G401 (cell line): ENCODE measurements around the gene FLT3. TPM values are rescaled to one million over a fixed set of nuclear protein-coding genes. Genes with fewer than 3 reads are reported as not detected.
"Not testable (repeated sequence)": the region's sequence is repeated elsewhere in the genome, so short reads cannot be mapped to it uniquely, and the experiment has no call there.

Experiments
- DNase-seq: peaks from one replicate; pipeline ENCODE4 v3.0.0-alpha.2; 2015; ENCODE audit warnings: low spot score
- in situ Hi-C: cut with HindIII; loops from 2 replicates; pipeline ENCODE4 v1.10.0; 2016; ENCODE audit warnings: low sequenced_read_pairs, mixed read lengths
- total RNA-seq: library from RNA; depleted of rRNA; stranded (reverse); fragments of >200 nt; shearing (Covaris generic); gene quantifications from 2 replicates; pipeline ENCODE4 v1.2.3, GENCODE V29; 2014

Gene FLT3
- total RNA-seq, 1 experiment from 2014 or later: not detected

DNA sequence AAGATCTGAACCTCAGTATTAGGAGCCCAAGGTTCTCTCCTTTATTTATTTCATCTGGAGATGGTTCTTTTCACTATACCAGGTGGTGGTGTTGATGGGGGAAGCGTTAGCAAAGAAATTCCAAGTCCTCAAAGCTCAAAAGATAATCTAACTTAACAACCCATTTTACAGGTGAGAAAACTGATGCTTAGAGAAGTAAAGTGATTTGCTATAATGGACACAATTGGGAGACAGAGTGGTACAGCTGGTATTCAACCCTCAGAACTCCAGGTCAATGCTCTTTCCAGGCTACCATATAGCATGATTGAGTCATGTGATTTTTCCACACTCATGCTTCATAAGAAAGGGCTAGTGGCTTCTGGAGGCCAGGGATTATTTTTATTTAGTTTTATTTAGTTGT, 86.9 kb downstream of the FLT3 start:
- in situ Hi-C loops: no loop called here
- DNase-seq: no peak

DNA sequence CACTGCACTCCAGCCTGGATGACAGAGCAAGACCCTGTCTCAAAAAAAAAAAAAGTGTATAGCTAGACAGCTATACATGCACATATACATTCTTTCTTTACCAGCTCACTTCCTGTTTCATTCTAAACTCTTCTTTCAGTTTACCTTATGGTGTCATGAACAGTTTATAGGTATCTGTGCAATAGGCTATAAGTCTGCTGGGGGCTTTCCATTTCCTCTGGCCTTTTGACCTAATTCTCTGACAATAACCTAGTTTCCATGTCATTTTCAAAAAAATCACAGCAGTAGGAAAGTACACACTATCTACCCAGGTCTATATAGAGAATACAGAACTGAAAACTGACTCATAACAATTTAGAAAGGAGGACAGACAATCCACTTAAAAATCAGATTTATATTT, 87.5 kb downstream of the FLT3 start:
- no peak for DNase-seq
- in situ Hi-C loops: no loop called here

DNA sequence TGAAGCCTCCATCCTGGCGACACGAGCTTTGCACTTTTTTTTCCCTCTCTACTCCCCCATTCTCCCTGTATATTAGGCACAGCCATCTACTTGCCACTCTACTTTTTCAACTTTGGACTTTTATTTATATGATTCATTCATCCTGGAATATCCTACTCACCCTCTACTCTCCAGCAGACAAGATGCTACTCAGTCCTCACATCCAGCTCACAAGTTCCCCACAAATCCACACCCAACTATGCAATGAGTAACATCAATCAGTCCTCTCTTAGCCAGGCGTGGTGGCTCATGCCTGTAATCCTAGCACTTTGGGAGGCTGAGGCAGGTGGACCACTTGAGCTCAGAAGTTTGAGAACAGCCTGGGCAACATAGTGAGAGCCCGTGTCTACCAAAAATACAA, 88.0 kb downstream of the FLT3 start:
- no peak for DNase-seq
- in situ Hi-C loops: no loop called here

DNA sequence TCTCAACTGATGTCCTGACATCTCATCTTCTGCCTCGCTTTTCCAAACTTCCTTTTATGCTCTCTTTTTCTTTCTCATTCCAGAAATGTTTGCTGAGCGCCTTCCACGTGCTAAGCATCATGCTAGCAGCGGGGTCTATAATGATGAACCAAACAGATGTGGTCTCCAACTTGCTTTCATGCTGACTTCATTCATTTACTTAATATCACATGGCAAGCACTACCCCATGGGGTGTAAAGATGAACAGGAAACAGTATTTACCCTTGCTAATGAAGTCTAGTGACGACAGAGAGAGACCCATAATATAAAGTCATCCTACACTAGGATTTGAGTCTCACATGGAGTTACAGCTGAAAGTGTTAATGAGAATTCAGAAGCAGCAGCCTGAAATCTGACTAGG, 90.3 kb downstream of the FLT3 start:
- in situ Hi-C loops: no loop called here
- no peak for DNase-seq

DNA sequence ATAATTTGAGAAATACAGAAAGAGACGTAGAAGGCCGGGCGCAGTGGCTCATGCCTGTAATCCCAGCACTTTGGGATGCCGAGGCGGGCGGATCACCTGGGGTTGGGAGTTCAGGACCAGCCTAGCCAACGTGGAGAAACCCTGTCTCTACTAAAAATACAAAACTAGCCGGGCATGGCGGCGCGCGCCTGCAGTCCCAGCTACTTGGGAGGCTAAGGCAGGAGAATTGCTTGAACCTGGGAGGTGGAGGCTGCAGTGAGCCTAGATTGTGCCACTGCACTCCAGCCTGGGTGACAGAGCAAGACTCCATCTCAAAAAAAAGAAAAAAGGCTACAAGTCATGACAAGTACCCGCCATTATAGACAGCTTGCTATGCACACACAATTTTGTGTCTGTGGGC, 95.4 kb downstream of the FLT3 start:
- in situ Hi-C loops, DNase-seq: not testable (repeated sequence)

DNA sequence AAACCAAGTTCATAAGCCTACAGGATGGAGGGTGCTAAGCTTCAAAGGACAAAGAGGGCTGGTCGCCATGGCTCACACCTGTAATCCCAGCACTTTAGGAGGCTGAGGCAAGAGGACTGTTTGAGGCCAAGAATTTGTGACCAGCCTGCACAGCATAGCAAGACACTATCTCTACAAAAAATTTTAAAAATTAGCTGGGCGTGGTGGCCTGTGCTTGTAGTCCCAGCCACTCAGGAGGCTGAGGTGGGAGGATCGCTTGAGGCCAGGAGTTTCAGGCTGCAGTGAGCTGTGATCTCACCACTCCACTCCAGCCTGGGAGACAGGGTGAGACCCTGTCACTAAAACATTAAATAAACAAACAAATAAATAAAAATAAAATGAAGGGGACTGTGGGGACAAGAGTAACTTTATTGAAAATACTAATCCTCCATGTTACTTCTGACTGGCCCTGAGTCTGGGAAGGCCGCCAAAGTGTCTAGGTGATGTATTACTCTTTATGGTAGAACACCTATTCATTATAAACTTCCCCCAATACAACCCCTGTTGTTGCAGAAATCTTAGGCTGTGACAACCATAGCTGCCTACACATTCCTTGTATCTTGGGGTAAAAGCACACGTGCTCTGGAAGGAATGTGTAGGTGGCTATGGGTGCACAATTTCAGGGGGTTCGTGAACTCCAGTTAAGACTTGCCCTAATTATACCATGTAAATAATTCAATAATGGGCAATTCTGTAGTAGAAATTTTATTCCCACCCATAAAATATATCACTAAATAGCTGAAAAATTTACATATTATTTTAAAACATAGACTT, 97.3 kb downstream of the FLT3 start:
- in situ Hi-C loops: no loop called here
- no peak for DNase-seq

DNA sequence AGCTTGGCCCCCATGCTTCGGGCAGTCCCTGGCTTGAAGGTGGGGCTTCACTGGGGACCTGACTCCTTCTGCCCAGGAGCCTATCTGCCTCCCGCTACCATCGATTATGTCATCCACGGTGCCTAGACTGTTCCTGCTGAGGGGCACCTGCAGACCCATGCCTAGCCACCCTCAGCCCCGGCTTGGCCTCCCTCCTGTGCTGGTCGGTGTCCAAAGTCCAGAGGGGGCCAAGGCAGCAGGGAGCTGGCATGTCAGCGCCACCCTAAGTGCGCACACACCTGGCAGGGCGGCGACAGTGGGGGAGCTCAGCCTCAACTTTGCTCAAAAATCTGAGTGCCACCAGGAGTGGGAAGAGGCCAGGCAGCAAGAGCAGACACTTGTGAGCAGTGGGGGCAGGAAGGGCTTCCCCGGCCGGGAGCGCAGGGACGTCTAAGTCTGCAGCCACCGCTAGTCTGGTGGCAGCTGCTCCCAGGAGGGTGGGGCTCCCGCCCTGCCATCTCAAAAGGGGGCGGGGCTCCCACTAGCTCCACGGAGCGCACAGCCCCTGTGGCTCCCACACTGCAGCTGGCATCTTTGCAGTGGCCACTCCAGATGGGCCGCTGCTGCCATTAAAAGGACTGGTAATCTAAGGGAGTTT, 98.4 kb downstream of the FLT3 start:
- in situ Hi-C loops: no loop called here
- DNase-seq: no peak

DNA sequence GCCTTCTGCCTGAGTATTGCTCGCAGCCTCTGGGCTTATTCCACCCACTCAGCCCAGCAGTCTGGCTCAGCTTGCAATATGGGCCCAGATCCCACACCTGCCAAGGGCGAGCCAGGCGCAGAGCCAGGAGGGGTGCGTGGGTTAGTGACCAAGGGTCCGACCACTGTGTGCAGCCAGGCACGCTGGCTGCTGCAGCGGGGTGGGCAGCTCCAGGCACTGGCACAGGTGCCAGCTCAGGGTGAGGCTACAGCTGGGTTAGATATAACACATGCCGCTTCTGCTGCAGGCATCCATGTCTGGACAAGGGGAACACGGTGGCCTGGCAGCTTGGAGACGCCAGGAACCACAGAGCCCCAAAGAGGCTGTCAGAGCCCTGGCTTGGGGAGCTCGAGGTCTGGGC, 99.3 kb downstream of the FLT3 start:
- no peak for DNase-seq
- in situ Hi-C loops: no loop called here

DNA sequence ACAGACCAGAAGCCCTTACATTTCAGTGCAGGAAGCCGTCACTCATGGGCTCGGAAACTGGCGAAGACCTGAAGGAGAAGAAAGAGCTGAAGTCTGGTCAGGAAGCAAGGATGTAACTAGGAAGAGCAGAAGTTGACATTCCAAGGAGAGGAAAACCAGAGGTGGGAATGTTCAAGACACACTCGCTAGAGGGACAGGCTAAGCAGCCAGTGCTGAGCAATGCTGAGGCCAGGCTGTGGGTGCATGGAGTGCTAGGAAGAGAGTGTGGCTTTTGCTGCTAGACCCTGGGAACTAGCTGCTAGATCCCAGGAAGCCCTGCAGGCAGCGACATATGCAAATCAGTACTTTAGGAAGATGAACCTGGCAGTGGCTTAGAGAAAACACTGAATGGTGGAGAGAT, 99.8 kb downstream of the FLT3 start:
- in situ Hi-C loops: no loop called here
- peak; percentile 47 for DNase-seq

DNA sequence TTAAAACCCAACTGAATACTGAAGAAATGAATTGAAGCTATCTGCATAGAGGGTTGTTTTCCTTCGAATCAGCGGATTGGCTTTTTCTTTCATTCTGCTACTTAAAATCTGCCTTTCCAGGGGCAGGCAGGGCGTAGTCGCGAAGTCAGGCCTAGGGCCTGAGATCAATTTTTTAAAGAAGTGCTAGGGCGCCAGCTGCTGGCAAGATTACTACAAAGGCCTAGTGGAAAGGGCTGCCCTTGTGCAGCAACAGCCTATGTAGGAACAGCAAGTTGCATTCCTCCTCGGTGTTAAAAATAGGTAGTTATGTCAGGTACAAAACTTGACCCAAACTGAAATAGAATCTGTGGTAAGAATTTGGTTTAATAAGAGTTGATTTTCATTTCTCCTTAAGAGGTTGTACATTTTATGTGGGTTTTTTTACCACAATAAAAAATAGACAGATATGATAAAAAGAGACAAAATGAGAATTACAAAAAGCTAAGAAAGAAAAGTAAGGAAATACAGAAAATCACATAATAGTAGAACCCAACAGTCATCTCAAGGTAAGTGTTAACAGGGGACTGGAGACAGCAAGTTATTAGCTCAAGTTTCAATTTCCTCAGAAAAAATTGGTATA, 102.4 kb downstream of the FLT3 start:
- in situ Hi-C loops: no loop called here
- peak; percentile 22 for DNase-seq

DNA sequence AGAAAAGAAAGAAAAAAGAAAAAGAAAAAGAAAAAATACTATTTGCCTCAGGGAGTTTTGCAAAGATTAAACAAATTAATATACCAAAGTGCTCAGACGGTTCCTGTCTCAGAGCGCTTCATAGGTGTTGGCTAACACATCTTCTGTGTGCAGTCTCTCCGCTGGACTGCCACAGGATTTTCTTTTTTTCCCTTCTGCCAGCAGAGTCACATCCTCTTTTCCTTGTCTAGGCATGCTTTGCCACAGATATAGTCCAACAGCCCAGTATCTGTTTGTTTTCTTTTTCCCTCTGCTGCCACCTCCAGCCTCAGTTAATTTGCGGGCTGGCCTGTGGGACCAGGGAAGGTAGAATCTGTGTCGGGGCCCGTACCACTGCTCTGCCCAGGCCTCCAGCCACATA, 108.5 kb downstream of the FLT3 start:
- in situ Hi-C loops: no loop called here
- DNase-seq: no peak

DNA sequence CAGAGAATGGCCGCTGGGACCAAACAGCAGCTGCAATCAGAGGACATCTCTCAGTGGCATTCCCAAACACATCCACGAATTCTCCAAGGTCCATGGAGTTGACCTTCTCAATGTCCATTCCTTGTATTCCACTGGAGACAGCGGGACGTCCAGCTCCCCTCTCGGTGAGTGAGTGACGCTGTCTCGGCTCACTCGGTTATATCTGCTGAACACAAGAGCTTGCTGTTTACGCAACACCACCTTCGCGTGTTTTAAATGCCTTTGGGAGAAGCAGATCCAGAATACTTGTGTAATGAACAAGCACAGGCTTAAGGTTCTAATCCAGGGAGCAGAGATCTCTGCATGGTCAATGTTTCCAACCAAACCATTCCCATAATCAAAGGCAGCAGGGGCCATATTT, 111.9 kb downstream of the FLT3 start, which contains the start of gene URAD:
Gene URAD (minus strand): TSS at position 174 of the 400 bp plus-strand sequence. CDS start 56 bp downstream, at position 118.
- in situ Hi-C loops: no loop called here
- no peak for DNase-seq

DNA sequence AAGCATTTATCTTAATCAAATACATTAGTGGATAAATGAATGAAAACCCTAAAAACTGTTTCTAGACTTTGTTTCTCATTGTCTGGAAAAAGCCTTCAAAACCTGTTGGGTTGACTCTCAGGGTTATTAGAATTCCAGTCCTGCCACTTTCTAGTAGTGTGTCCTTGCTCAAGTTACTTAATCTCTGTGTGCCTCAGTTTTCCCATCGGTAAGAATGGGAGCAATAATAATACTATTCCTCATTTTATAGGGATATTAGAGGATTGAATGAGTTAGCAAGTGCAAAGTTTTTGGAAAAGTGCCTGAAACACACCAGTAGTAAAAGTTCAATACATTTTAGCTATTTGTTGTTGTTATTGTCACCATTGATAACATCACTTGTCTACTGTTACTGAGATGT, 114.8 kb downstream of the FLT3 start:
- no peak for DNase-seq
- in situ Hi-C loops: no loop called here

DNA sequence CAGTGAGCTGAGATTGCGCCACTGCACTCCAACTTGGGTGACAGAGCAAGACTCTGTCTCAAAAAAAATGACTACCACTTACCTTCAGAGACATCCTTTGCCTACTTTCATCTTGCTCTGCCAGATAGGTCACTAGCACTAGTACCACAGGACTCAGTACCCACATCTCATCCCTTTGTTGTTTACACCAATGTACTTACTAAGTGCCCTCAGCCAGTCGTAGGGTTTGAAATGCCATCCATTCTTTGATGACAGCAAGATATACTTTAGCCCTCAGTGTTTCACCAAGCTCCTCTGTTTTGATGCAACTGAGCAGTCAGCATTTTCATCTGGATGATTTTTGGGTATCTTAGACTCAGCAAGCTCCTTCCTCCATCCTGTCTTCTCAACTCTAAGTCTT, 118.0 kb downstream of the FLT3 start:
- in situ Hi-C loops: no loop called here
- DNase-seq: no peak

DNA sequence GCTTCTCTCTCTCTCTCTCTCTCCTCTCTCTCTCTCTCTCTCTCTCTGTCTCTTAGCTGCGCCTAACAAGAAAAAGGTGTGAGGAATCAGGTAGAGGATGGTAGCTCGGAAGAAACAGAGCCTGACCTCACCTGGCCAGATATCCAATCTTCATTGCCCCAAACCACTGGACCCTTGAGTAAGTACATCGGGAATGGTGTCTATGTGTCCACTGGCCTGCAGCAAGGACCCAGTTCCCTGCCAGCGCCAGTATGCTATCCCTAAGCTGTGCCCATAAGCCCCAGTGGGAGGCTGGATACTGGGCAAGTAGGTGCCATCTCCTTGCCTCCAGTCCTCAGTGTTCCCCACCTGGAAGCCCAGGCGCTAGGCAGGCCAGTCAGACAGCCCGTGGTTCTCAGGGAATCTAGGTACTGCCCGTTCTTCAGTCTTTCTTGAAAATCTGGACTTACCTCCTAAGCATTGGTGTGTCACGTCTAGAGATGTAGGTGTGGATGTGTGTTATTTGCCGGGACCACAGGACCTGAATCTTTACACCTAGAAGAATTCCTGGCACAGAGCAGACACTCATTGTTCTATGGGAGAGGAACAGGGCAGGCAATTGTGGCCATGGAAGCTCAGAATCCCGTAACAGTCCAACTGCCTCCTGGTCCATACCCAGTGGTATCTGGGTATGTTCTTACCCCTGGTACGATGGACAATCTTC, 119.2 kb downstream of the FLT3 start:
- no peak for DNase-seq
- in situ Hi-C loops: no loop called here

DNA sequence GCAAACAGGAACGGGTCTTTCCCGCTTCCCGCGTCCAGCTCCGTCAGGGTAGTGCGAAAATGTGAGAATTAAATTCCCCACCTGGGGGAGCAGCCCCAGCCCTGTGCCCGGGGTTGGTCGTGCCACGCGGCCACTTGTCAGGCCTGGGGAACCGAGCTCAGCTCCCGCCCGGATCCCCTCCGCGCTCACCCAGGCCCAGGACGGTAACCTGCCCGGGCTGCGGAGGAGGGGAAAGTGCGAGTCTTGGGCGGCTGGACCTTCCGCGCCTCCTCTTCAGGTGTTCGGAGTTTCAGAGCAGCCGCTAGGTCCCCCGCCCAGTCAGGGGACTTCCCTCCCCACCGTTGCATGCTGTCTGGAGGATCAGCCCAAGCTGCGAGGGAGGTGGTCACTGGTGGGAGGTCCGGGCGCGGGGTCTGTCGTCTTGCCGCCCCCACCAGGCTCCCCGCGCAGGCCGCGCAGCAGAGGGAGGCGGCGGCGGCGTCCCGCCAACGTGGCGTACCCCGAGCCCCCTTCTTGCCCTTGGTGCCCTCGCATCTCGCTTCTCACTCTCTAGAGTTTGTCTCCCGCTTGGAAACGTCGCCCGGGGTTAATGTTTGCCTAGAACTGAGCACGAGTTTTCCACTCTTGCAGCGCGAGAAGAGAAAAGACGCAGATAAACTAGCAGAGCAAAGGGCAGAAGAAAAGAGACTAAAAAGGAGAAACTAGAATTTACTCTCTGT, 119.9 kb downstream of the FLT3 start:
- no peak for DNase-seq
- in situ Hi-C loops: no loop called here

DNA sequence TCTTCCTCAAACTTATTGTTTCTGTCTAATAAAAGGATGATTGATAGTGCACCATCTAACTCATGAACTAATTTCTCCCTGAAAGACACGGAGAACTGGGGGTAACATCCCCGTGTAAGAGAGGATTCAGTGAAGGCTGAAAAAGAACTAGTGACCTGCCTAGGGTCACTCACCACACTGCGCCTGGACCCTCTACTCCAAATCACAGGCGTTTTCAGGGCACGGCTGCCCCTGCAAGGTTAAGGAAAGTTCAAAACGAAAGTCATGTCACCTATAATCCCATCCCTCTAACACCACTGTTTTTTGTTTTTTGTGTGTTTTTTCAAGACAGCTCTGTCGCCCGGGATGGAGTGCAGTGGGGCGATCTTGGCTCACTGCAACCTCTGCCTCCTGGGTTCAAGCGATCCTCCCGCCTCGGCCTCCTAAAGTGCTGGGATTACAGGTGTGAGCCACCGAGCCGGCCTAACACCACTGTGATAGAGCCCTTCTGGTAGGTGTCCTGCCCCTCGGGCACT, 120.6 kb downstream of the FLT3 start:
- DNase-seq: no peak
- in situ Hi-C loops: no loop called here

DNA sequence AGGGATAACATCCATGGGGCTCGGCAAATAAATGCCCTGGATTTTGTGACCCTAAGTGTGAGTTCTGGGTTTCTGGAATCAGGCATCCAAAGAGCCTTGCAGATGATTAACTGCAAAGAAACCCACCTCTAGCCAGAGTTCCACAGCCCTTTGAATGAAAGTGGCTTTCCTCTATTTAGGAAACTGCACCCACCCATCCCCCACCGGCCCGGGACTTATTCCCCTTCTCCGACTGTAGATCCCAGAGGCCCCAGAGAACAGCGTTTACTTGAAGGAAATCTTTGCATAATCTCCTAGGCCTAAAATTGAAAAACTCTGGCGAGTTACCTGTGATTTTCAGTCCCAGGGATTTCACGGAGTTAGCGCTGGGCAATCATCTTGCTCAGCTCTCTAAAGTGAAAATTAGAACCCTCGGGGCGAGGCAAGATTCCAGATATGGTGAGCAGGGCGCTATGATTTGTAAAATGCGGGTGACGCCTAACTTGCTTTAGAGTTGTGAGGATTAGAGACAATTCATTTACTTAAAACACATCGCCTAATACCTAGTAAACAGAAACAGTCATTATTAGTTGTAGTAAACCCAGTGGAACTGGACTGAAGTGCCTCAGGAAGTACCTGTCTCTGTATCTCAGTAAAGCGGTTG, 121.3 kb downstream of the FLT3 start:
- in situ Hi-C loops: no loop called here
- DNase-seq: no peak
